Gastroesophageal sphincter (tissue), 4 donors: Measurements from ENCODE around the gene SCYGR4. TPM values are rescaled to one million over a fixed set of nuclear protein-coding genes. Genes with fewer than 3 reads are reported as not detected.

Experiments used
- ATAC-seq: fragments of 150-250 bp; one replicate; pipeline ENCODE4 v1.9.1; 2016; ENCODE audit warnings: mild to moderate bottlenecking, moderate library complexity
- H3K27ac ChIP-seq, 4 donors: fragments of 200-600 bp; sonication (generic) in 3 of 4; 1 replicate in 3 of 4; 2 replicates in 1 of 4; pipeline ENCODE4 v1.5.1; 2016 to 2019
- H3K27me3 ChIP-seq: fragments of 200-600 bp; sonication (generic); one replicate; pipeline ENCODE4 v1.5.1; 2019
- H3K36me3 ChIP-seq, 2 donors: fragments of 200-600 bp; sonication (generic); one replicate each; pipeline ENCODE4 v1.5.1; 2019; ENCODE audit warnings: control low read depth in 1 of 2
- H3K4me1 ChIP-seq, 3 donors: fragments of 200-600 bp; sonication (generic); 1 replicate in 2 of 3; 2 replicates in 1 of 3; pipeline ENCODE4 v1.5.1; 2016 to 2019; ENCODE audit warnings: control low read depth in 2 of 3
- H3K4me3 ChIP-seq, 2 donors: fragments of 200-600 bp; sonication (generic); one replicate each; pipeline ENCODE4 v1.5.1; 2019; ENCODE audit warnings: mild to moderate bottlenecking in 1 of 2, moderate library complexity in 1 of 2
- H3K9me3 ChIP-seq, 3 donors: fragments of 200-600 bp; sonication (generic); one replicate each; pipeline ENCODE4 v1.5.1; 2017 to 2019; ENCODE audit warnings: control low read depth in 2 of 3
- CTCF ChIP-seq, 4 experiments: fragments of 200-600 bp in 2 of 4; fragments of 450-650 bp in 2 of 4; sonication (generic) in 1 of 4; IDR thresholded peaks; one replicate each; pipeline ENCODE4 v1.5.1; 2017 to 2019; ENCODE audit warnings: antibody characterized with exemption in 4 of 4, mild to moderate bottlenecking in 2 of 4, moderate library complexity in 2 of 4
- EP300 ChIP-seq: sonication (generic); formaldehyde crosslinking; IDR thresholded peaks from one replicate; pipeline ENCODE4 v1.6.1; 2017; ENCODE audit warnings: antibody characterized with exemption, mild to moderate bottlenecking
- POLR2A ChIP-seq, 2 donors: fragments of 450-650 bp; IDR thresholded peaks; one replicate each; pipeline ENCODE4 v1.6.1; 2017; ENCODE audit warnings: antibody characterized with exemption in 2 of 2, mild to moderate bottlenecking in 2 of 2, moderate library complexity in 1 of 2
- POLR2AphosphoS5 ChIP-seq: sonication (generic); formaldehyde crosslinking; IDR thresholded peaks from one replicate; pipeline ENCODE4 v1.6.1; 2017; ENCODE audit warnings: antibody characterized with exemption
- WGBS, 2 donors: methylation state at CpG; one replicate each; pipeline ENCODE4 v1.1.5; 2018; ENCODE audit warnings: low coverage in 1 of 2; 5-methylcytosine and 5-hydroxymethylcytosine counted together
- total RNA-seq, 4 donors: library from RNA; depleted of rRNA; stranded (reverse); fragments of >200 nt; gene quantifications; one replicate each; pipeline ENCODE4 v1.1.0, GENCODE V29; 2016

SCYGR4 gene
- total RNA-seq, 4 donors from 2014 or later = 0.62 TPM; not detected in 3

- TF ChIP-seq CTCF (IDR thresholded peaks at IDR 0.05) (no peak), POLR2A (IDR thresholded peaks at IDR 0.05) (no peak), POLR2AphosphoS5 (no peak), EP300 (no peak)
- no peak overlapping the region for H3K4me3 ChIP-seq
These were observed 9.4 kb upstream of the SCYGR4 start for GRCh38 chr2:227607941-227608340.

GRCh38 chr2:227608561-227609338, 8.5 kb upstream of the SCYGR4 start:
- H3K27me3 ChIP-seq = peaks cover 3% of the 10 kb centered on the region
- TF ChIP-seq CTCF (IDR thresholded peaks at IDR 0.05) = no peak
- TF ChIP-seq POLR2A (IDR thresholded peaks at IDR 0.05) = no peak
- TF ChIP-seq POLR2AphosphoS5 = no peak
- no peak for TF ChIP-seq EP300
- no peaks in the 10 kb centered on the region for H3K4me1 ChIP-seq
- whole genome bisulfite sequencing, 2 donors = 67 to 70% methylated on average over 3 to 5 of the region's 16 CpGs
- H3K9me3 ChIP-seq = no peaks in the 10 kb centered on the region
- peak; percentile 19 for ATAC-seq
- H3K4me3 ChIP-seq = no peak overlapping the region
- H3K36me3 ChIP-seq = no peaks in the 10 kb centered on the region
- no peak overlapping the region for H3K27ac ChIP-seq

More at GRCh38 chr2:227607941-227608340, 9.4 kb upstream of the SCYGR4 start:
- no peaks in the 10 kb centered on the region for H3K9me3 ChIP-seq
- WGBS, 2 donors = 51% methylated on average over 3 of the region's 3 CpGs; no CpG with 5 or more reads in 1 of the 2 donors
- no peak overlapping the region for H3K27ac ChIP-seq
- ATAC-seq = no peak
- H3K27me3 ChIP-seq = no peaks in the 10 kb centered on the region
- no peaks in the 10 kb centered on the region for H3K36me3 ChIP-seq
- H3K4me1 ChIP-seq = no peaks in the 10 kb centered on the region

- Histone ChIP-seq H3K36me3 (no peaks in the 10 kb centered on the region), H3K4me1 (no peaks in the 10 kb centered on the region), H3K4me3 (no peak overlapping the region), H3K27ac (no peak overlapping the region), H3K27me3 (peaks cover 3% of the 10 kb centered on the region), H3K9me3 (no peaks in the 10 kb centered on the region)
- ATAC-seq = no peak
- TF ChIP-seq EP300 = no peak
- TF ChIP-seq POLR2A (IDR thresholded peaks at IDR 0.05) = no peak
- no peak for TF ChIP-seq POLR2AphosphoS5
- no peak for TF ChIP-seq CTCF (IDR thresholded peaks at IDR 0.05)
- WGBS, 2 donors = 86 to 90% methylated on average over 2 of the region's 2 CpGs
These were observed 7.2 kb upstream of the SCYGR4 start for GRCh38 chr2:227610123-227610522.

- Histone ChIP-seq H3K36me3 (no peaks in the 10 kb centered on the region), H3K27me3 (peaks cover 3% of the 10 kb centered on the region), H3K4me1 (no peaks in the 10 kb centered on the region), H3K27ac (no peak overlapping the region), H3K9me3 (no peaks in the 10 kb centered on the region), H3K4me3 (no peak overlapping the region)
- no peak for ATAC-seq
- 66 to 79% methylated on average over 6 to 7 of the region's 11 CpGs for WGBS, 2 donors
- TF ChIP-seq POLR2A (IDR thresholded peaks at IDR 0.05) (no peak), EP300 (no peak), CTCF (IDR thresholded peaks at IDR 0.05) (no peak), POLR2AphosphoS5 (no peak)
These were observed 4.6 kb upstream of the SCYGR4 start for GRCh38 chr2:227612546-227613271.
